NCI-H748 (cell line): ENCODE measurements around the gene CMC2.

Source experiments
- DNase-seq: peaks from one replicate; lab custom pipeline; 2025; ENCODE audit not compliant: unreplicated experiment; lab: John Stamatoyannopoulos, UW

CMC2 gene

GRCh38 chr16:81003064-81003463 is 3.6 kb downstream of the CMC2 start:
- no peak for DNase-seq

DNA sequence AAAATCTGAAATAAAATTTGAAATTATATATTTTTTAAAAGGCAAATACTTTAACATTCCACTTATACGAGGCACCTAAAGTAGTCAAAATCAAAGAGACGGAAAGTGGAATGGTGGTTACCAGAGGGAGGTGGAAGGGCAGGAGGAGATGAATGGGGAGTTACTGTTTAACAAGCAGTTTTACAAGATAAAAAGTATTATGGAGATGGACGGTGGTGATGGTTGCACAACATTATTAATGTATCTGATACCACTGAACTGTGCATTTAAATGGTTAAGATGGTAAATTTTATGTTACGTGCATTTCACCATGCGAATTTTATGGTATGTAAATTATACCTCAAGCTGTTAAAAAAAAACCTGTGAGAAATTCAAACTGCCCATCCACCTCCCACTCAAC is 5.4 kb downstream of the CMC2 start:
- no peak for DNase-seq

DNA sequence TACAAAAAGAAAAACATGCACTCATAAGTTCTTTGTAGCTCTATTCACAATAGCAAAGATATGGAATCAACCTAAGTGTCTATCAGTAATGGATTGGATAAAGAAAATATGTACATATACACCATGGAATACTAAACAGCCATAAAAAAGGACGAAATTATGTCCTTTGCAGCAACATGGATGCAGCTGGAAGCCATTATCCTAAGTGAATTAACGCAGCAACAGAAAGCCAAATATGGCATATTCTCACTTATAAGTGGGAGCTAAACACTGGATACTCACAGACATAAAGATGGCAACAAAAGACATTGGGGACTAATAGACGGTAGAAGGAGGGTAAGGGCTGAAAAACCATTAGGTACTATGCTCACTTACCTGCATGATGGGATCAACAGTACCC is 5.8 kb downstream of the CMC2 start:
- no peak for DNase-seq

DNA sequence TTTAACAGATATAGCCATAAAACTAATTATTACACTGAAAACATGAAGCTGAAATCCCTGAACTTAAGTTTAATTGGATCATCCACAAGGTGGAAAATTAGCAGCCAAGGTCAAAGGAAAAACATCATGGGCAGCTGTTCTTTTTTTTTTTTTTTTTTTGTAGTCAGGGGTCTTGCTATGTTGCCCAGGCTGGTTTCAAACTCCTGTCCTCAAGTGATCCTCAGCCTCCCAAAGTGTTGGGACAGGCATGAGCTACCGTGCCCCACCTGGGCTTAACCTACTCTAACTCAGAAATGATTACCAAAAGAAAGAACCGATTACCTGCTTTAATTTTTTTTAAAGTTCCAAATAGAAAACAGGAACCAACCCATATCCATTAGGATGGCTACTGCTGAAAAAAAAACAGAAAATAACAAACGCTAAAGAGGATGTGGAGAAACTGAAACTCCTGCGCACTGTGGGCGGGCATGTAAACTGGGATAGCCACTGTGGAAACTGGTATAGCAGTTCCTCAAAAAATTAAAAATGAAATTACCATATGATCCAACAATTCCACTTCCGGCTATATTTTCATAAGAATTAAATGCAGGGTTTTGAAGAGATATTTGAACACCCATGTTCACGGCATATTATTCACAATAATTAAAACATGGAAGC is 8.6 kb downstream of the CMC2 start:
- no peak for DNase-seq

GRCh38 chr16:80997139-80997798 is 9.4 kb downstream of the CMC2 start:
- DNase-seq = no peak

- DNase-seq = peak; percentile 5
Observed at GRCh38 chr16:80996688-80997138, 10.0 kb downstream of the CMC2 start.

DNA sequence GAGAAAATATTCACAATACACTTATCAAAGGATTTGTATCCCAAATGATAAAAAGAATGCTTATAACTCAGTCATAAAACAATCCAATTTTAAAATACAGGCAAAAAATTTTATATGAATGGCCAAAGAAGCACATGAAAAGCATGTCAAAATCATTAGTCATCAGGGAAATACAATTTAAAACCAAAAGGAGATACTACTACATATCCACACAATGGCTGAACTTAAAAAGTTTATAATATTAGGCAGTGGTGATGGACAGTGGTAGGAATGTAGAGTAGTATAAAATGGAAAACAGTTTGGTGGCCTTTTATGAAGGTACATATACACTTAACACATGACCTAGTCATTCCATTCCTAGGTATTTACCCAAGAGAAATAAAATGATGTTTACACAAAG is 12.2 kb downstream of the CMC2 start:
- DNase-seq = no peak

DNA sequence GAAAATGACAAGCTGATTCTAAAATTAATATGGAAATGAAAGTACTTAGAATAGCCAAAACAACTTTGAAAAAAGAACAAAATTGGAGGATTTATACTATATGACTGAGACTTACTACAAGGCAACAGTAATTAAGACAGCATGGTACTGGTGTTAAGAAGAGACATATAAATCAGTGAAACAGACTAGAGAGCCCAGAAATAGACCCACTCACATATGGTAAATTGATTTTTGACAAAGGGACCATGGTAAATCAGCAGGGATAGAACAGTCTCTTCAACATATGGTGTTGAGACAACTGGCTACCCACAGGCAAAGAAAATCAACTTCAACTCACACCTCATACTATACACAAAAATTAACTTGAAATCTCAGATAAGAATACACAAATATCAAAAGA is 12.9 kb downstream of the CMC2 start:
- DNase-seq = no peak

DNA sequence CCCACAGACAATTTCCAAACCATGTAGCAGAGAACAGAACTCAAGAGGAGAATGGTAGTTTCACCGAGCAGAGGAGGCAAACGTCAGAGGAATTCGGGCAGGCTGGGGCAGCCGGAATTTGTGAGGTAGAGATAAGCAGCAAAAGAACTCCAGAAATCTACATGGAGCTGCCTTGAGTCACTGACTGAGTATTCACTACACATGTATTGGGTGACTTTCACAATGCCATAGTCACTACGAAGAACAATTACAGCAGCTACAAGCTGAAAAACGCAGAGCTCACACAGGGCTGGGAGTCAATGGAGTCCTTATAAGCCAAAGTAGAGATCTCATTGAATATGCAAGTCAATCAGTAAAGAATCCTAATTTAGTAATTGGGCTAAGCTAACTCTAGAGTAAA is 13.4 kb downstream of the CMC2 start:
- no peak for DNase-seq

GRCh38 chr16:80992676-80993293 is 13.9 kb downstream of the CMC2 start:
- DNase-seq = no peak

DNA sequence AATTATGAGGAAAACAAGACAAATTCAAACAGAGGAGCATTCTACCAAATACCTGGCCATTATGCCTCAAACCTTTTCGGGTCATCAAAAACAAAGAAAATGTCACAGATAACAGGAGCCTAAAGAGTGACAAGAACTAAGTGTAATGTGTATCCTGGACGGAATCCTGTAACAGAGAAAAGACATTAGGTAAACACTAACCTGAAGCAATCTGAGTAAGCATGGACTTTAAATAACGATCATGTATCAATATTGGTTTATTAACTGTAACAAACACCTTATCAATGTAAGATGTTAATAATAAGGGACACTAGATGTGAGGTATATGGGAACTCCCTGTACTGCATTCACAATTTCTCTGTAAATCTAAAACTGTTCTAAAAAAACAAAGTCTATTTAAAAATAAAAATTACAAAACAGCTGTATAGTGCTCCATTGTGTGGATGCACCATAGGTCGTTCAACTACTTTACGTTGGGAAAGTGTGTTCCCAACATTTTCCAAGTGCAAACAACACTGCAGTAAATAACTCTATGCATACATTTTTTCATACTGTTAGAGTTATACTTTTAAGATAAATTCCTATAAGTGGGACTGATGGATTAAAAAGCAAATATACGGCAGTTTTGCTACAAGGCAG is 14.8 kb downstream of the CMC2 start:
- no peak for DNase-seq

- DNase-seq = no peak
Observed at GRCh38 chr16:80990978-80991377, 15.7 kb downstream of the CMC2 start.

DNA sequence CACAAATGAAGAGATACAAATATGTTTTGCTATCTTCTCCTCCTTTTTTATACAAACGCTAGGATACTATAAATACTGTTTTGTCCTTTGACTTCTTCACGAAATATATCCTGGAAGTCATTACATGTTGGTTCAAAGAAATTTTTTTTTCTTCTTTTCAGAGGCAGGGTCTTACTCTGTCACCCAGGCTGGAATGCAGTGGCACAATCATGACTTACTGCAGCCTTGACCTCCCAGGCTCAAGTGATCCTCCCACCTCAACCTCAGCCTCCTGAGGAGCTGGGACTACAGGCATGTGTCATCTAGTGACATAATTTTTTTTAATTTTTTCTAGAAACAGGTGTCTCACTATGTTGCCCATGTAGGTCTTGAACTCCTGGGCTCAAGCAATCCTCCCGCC is 16.1 kb downstream of the CMC2 start:
- no peak for DNase-seq

DNA sequence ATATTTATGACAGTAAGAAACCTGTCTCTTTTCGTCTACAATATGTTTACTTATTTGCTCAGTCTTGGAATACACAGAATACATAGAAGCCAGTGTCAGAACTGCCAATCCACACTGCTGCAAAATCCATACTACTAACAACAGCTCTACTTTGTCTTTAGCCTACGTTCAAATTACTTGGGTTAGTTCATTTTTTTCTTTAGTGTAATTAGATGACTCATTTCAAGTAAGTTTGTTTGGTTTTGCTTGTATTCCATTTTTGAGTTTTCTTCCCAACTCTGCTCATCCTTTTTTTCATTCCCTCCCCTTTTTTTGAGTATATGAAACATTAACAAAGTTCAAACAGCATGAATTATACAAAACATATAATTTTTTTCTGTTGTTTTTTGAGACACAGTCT is 16.9 kb downstream of the CMC2 start:
- DNase-seq = no peak

DNA sequence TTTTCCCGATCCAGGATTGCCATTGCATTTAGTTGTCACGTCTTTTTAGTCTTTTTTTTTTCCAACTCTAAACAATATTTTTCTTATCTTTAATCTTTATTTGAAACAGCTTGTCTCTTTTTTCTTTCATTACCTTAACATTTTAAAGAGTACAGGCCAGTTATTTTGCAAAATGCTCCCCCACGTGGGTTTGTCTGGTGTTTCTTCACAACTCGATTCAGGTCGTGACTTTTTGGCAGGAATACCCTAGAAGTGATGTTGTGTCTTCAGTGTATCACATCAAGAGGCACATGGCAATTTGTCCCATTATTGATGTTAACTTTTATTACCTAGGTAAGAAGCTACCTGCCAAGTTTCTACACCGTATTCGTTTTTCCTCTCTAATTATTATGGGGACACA is 17.9 kb downstream of the CMC2 start:
- DNase-seq = no peak

DNA sequence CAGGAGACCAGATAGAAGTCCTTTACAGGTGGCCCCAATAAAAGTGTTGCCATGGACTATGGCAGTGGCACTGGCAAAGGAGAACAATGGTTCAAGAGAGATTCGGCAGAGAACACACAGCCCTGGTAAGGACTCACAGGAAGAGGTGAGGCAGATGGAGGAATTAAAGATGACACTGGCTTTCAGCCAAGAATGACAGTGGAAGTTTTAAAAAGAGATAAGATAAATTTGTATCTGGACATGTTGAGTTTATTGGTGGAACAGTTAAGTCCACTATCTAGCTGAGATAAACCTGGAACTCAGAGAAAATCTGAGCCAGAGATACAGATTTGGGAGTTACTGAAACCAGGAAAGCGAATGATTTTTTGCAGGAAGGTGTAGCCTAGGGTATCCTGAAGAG is 20.1 kb downstream of the CMC2 start:
- no peak for DNase-seq

GRCh38 chr16:80985611-80986010 is 21.1 kb downstream of the CMC2 start:
- DNase-seq = no peak

DNA sequence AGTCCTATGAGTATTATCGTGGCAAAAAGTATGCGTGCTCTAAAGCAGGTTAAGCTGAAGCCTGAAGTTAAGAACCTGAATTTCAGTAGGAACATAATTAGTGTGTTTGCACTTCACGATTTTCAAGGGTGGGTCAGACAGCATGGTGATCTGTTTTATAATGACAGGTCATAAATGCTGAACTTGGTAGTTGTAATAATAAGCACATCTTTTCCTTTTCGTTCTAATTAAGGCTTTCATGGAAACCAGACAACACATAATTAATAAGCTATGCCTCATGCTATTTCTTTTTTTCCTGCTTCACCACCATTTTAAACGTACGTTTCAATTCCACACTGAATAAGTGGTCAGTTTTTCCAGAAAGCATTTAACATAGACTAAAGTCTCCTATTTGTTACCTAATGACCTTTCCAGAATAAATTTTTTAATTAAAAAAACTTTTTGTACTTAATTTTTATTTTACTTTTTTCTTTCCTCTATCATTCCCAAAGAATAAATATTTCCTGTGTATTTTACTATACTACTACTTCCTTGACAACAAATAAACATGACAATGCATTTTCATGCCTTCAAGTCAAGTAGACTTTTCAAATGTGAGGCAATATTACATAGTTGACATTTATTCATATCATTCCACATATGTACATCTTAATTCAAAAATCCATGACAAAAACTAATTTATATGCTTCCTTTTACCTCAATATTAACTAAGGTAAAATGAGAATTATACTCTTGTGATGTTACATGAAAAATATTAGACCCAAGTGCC is 22.4 kb downstream of the CMC2 start:
- peak; percentile 49 for DNase-seq

DNA sequence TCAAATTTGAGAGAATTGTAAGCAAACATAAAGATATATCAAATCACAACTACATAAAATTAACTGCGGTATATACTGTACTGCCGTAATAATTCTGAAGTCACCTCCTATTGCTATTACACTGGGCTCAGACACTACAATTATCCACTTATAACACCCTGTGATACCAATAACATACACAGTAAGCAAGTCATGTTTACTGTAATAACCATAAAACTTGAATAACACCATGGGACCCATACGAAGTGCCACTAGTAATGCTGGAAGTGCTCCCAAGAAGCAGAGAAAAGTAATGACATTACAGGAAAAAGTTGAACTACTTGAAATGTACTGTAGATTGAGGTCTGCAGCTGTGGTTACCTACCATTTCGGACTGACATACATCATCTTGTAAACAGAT is 24.0 kb downstream of the CMC2 start:
- peak; percentile 1 for DNase-seq

DNA sequence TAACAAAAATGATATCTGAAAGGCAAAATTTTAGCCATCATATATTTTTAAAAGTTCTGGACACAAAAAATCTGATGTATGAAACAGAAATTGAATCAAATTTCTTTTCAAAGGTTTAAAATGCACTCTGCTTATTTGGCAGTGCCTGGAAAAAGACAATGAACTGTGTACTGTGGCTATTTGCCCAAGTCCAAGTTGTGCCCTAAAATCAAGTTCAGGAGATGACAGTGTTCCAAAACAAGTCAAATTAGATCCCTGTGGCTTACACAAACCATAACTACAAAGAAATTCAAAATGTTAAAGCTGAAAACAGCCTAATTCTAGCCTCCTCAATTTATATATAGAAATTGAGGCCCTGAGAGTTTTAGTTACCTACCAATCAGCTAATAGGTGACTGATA is 25.6 kb downstream of the CMC2 start:
- no peak for DNase-seq

DNA sequence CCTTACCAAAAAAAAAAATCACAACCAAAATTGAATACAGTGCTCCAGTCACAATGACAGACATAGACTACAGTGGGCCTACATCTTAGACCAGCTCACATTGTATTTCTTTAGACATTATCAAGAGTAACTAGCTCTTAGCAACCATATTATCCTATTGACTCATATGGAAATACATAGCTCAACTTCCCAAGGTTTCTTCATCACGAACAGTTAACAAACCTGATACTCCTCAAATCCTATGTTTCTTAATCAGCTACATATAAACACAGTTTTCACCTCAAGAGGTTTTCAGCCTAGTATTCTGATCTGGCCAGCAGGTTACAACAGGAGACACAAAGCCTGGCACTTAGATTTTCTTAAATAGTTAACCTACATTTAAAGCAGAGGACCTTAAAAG is 29.7 kb downstream of the CMC2 start:
- DNase-seq = no peak
